HG03439 (cell line): ENCODE data around the gene PATJ.
"Not testable (repeated sequence)": the region's sequence is repeated elsewhere in the genome, so short reads cannot be mapped to it uniquely, and the experiment has no call there.

Experiments used
- ATAC-seq: cut with Tn5 transposase; IDR thresholded peaks from one replicate; pipeline ENCODE4 v1.9.1; 2021; ENCODE audit warnings: mild to moderate bottlenecking, moderate library complexity; ENCODE audit not compliant: unreplicated experiment

The PATJ gene

DNA sequence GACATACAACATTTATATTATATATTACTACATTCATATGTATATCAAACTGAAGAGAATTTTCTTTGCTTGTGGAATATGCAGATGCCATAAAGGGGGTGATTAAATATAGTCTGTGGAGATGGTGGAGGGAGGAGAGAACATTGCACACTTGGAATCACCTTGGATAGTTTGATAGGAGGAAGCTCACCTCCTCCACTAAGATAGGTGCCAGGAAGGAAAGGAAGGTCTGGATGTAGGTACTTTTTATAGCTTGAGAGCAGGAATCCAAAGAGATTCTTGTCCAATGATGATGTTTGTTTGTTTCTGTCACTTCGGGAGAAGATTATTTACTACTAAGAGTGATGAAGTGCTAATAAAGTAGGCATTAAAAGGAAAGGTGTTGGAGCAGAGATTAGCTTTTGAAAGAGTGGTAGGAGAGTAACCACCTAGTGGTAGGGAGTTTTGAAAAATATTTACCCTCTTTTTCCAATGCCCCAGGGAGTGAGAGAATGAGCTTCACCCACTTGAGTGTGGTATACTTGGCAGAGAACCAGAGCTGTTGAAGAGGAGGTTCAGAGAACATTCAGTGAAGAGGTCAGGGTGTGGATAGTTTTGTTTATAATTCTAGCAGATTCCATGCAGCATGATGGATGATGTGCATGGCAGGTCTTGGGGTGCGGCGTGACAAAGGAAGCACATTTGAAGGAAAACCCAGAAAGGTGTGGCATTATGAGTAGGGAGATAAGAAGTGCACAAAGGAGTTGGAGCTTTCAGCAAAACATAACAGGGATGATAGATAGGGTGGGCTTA, 145.0 kb downstream of the PATJ start:
- ATAC-seq, result no peak

DNA sequence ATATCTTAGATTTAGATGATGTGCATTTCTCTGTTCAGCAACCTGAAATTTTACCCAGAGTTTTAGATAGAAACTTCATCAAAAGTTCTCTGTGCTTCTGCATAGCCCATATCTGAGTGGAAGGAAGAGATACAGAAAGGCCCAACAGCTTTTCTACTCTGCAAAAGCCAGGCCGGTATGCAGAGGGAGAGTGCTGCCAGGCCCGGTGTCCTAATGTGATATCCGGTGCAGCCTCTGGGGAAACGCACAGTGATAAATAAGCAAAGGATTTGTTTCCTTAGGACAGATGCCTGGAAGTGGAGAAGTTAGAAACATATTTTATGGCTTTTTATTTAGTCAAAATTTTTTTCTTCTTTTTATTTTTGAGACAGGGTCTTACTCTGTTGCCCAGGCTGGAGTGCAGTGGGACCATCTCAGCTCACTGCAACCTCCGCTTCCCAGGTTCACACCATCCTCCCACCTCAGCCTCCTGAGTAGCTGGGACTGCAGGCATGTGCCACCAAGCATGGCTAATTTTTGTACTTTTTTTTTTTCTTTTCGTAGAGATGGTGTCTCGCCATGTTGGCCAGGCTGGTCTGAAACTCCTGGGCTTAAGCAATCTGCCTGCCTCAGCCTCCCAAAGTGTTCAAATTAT, 145.8 kb downstream of the PATJ start:
- no peak for ATAC-seq

DNA sequence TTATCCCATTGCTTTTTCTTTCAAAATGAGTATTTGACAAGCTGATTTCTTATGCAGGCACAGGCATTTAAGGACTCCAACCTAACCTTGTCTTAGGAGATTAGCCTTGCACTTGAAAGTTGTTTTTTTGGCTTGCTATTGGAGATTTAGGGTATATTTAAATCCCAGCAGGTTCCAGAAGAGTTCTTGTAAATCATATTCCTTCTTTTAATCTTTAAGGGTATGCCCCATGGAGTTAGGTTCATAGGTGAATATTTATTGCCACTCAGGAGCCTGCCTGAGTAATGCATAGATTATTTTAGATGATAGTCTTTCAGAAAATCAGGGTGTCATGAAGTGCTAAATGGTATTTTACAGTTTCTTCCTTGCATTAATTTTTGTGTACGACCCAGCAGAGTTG, 146.5 kb downstream of the PATJ start:
- no peak for ATAC-seq

DNA sequence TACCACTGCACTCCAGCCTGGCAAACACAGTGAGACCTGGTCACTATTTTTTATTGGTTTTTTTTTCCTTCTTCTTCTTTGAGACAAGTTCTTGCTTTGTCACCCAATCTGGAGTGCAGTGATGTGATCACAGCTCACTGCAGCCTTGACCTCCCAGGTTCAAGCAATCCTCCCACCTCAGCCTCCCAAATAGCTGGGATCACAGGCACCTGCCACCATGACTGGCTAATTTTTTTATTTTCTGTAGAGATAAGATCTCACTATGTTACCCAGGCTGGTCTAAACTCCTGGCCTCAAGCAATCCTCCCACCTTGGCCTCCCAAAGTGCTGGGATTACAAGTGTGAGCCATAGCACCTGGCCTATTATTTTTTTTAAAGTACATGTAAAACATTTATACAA, 148.2 kb downstream of the PATJ start:
- ATAC-seq, result not testable (repeated sequence)

DNA sequence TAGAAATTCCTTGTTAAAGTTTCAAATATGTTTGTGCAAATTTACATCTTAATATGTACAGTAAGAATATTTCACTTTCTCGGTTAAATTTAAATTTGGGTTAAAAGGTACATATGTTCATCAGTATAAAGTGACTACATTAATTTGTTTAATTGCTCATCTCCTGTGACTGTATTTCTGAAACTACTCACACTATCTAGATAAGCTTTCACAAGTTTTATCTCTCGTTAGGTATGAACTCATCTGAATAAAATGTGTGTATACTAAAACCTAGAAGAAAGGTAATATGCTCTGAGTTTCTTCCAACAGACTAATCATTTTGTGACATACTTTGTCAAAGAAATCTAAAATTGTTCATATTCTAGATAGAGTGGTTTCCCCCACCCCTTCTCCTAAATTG, 150.7 kb downstream of the PATJ start:
- ATAC-seq, result no peak

DNA sequence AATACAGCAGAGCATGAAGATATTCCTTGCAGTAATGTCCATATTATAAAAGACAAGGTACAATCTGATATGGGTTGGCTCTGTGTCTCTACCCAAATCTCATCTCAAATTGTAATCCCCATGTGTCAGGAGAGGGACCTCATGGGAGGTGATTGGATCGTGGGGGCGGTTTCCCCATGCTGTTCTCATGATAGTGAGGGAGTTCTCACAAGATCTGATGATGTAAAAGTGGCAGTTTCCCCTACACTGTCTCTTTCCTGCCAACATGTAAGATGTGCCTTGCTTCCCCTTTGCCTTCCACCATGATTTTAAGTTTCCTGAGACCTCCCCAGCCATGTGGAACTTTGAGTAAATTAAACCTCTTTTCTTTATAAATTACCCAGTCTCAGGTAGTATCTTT, 152.0 kb downstream of the PATJ start:
- ATAC-seq, result not testable (repeated sequence)

DNA sequence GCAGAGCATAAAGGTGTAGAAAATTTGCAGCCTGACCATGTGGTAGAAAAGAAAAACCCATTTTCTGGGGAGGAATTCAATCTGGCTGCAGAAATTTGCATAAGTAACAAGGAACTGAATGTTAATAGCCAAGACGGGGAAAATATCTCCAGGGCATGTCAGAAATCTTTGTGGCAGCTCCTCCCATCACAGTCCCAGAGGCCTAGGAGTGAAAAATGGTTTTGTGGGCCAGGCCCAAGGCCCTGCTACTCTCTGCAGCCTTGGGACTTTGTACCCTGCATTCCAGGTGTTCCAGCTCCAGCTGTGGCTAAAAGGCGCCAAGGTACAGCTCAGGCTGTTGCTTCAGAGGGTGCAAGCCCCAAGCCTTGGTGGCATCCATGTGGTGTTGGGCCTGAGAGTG, 152.9 kb downstream of the PATJ start:
- no peak for ATAC-seq

DNA sequence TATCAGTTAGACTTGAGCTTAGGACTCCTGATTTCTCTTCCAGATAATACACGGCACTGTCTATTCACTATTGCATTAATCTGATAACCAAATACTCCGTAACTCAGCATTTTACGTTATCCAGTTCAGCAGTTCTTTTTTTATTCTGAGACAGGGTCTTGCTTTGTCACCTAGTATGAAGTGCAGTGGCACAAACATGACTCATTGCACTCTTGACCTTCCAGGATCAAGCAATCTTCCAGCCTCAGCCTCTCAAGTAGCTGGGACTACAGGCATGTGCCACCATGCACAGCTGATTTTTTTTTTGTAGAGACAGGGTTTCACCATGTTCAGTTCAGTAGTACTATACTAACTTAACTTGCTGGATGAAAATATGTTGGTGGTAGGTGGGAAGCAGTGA, 156.4 kb downstream of the PATJ start:
- ATAC-seq, result no peak

DNA sequence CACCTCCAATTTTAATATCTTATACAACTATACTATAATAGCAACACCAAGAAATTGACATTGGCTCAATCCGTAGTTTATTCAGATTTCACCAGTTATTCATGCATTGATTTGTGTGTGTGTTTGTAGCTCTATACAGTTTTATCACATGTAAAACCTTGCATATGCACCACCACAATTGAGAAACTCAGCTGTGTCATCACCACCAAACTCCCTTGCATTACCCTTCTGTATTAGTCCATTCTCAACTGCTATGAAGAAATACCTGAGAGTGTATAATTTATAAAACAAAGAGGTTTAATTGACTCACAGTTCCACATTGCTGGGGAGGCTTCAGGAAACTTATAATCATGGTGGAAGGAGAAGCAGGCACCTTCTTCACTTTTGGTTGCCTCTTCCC, 162.1 kb downstream of the PATJ start:
- no peak for ATAC-seq

DNA sequence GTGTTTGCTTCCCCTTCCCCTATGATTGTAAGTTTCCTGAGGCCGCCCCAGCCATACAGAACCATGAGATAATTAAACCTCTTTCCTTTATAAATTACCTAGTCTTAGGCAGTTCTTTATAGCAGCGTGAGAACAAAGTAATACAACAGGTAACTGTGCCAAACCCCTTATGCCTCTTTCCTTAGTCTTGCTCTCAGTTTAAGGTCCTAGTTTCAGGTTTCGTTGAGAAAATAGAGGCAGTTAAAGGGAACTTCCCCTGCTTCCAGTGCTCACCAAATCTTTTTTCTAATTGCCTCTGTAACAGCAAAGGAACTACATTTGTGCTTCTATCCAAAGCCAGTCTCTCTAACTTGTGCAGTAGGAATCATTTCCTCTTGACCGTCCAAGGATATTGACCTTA, 164.8 kb downstream of the PATJ start:
- no peak for ATAC-seq

DNA sequence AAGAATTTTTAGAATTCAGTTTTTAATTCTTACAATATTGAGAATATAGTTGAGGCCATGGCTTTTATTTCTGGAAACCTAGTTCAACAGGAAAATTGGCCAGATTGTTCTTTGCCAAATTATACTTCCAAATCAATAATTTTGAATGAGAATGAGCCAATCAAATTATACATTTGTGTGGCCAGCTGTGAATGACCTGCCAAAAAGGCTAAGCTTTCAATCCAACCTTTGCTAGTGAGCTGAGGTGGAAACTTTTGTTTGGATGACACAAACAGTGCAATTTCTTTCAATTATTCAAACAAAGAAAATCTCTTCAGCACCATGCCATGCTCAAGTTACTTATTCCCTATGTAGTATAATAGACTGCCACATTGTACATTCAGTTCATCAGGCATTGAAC, 167.8 kb downstream of the PATJ start:
- ATAC-seq, result no peak

DNA sequence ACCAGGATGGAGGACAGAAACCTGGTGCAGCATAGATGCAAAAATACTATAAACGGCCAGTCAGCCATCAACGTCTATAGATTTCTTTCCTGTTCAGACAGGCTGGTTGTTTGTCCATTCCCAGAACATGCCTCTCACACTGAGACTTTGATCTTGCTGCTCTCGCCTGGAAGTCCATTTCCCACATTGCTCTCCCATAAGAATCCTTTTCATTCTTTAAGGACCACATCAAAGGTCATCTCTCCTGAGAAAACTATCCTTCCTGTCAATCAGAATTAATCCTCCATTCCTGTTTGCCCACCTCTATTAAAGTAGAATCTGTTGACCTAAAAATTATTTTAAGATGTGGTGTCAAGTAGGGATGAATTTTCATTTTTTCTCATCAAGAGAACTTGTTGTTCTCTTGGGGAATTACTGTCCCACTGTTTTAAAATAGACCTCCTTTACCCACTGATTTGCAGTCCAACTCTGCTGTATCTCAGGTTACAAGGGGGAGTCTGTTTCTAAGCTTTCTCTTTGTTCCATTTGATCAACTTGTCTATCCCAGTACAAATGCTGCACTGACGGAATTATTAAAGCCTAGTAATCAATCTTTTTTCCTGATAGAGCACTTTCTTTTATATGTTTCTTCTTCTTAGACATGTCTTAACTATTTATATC, 172.7 kb downstream of the PATJ start:
- no peak for ATAC-seq

DNA sequence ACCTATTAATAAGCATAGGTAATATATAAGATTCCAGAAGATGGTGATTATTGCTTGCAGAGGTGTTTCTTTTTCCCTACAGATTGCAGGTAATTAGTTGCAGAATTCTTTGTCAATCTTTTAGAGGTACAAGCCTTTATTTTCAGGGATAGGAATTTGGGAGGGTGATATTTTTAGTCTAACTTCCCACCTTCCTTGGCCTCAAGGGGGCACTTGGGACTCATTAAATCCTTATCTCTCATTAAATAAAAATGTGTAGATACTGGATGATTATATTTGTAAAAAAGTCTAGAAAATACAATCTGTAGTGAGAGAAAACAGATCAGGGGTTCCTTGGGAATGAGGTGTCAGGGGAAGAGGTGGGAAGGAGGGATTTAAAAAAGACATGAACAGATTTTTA, 179.2 kb downstream of the PATJ start:
- no peak for ATAC-seq

DNA sequence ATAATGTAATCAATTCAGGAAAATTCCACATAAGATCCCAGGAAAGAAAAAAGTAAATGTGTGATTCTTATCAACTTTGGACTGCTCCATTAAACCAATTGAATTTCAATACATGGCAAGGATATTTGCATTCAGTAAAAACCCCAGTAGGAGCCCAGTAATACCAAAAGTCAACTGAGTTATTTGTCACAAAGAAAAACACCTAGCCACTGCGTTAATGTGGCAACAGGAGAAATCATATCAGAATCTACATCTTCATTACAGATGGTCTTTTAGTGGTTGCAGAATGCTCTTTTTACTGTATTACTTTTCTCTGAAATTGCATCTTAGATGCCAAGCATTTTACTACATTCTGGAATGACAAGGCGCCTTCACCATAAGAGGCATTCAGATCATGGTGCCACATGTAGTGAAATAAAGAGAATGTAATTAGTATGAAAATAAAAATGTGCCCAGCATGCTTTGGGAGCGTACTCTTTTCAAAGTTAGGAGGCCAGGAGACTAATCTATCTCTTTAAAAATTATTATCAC, 180.7 kb downstream of the PATJ start:
- ATAC-seq, result no peak

DNA sequence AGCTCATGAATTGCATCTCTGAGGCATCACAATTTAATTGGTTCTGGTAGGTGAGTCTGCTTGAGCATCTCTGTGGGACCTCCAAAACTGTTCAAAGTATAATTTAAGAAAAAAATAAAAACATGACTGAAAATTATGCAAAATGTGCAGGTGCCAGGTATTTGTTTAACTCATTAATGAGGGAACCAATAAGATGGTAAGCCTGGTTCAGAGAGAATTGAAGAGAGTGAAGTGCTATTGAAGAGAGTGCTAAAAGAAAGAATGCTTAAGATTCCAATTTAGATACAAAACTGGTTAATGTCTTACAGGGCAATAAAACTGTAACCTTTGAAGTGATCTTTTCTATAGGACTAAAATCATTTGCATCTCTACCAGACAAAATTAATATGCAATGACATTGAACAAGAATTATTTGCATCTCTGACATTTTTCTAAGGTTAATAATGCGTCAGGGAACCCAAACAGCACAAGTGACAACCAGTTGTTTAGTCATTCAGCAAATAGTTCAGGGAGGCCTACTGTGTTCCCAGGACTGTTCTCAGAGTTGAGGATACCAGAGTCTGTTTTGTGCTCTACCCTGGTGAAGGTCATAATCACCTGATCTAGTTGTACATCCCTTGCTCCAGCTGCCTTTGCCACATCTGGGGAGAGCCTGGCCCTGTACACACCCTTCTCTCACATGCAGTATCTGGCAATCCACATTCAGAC, 183.5 kb downstream of the PATJ start:
- no peak for ATAC-seq

DNA sequence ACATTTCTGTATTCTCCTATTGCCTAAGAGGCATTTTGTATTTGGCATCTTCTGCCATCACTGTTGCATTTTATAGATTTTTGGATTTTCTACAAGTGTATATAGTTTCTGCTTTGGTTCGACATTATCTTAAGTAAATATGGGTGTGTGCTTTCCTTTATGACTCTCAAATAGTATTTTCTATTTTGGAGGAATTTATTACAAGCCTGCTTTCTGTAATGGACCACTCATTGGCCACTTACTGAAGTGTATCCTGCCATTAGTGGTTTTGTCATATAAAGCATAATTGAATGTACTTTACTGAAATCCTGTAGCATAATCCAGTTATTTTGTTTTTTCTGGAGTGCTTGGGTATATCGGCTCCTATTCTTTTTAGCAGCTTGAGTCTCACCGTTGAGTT, 184.3 kb downstream of the PATJ start:
- no peak for ATAC-seq

DNA sequence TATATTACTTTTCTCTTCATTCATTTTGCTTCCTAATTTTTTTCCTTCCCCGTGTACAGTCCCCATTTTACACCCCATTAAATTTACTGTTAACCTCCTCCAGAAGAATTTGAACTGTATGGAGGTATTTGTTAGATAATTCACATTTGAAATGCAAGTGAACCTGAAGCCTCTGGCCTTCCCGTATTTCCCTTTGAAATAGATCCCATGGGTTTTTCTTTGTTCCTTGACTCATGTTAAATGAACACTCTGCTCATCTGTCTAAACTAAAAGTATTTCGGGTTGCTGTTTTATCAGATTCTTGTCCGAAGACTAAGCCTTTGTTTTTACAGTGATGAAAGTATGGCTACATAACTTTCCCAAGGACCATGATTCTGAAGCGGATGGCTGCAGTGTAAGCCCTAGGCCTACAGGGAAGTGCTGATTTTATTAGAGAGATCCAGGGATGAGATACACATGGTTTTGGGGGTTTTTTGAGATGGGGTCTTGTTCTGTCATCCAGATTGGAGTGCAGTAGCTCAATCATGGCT, 187.9 kb downstream of the PATJ start:
- ATAC-seq, result no peak

DNA sequence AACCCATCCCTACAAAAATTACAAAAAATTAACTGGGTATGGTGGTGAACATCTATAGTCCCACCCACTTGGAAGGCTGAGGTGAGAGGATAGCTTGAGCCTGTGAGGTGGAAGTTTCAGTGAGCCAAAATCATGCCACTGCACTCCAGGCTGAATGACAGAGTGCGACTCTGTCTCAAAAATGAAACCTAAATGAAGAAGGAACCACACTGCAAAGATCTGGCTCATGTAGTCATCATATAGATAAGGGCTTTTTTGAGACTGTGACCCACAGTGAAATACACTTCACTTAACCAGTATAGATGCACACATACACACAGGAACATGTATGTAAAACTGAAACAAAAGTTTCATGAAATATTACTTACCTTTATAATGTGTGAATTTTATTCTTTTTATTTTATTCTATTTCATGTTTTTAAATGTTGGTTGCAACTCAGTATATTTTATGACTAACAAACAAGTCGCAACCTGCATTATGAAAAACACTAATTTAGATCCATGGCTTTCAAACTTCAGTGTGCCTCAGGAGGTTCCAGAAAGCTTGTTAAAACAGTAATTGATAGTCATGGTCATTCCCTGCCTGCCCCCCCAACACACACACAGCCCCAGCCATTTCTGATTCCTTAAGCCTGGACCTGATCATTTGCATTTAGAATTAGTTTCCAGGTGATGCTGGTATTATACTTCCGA, 189.5 kb downstream of the PATJ start:
- ATAC-seq, result no peak

DNA sequence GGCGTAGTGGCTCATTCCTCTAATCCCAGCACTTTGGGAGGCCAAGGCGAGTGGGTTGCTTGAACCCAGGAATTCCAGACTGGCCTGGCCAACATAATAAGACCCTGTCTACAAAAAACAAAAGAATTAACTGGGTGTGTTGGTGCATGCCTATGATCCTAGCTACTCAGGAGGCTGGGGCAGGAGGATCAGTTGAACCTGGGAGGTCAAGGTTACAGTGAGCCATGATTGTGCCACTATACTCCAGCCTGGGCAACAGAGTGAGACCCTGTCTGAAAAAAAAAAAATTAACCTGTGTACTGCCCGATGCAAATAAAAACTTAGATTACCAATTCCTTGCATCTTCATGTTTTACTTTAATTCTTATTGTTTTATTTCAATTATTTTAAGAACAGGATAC, 193.2 kb downstream of the PATJ start:
- ATAC-seq, result no peak

DNA sequence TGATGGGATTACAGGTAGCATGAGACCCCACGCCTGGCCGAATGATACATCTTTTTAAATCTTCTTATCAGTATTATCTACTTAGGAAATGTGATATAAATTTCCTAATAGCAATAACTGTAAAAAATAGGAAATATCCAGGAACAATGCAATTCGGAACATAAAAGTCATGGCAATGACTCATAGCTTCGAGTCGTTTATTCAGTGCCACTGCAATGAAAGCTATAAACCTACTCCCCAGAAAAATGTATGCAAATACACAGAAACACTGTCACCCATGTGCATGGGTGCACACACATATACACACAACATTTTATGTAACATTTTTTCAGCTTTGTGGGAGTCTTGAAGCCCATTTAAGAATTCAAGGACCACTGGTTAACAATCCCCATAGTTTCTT, 194.6 kb downstream of the PATJ start:
- ATAC-seq, result no peak

DNA sequence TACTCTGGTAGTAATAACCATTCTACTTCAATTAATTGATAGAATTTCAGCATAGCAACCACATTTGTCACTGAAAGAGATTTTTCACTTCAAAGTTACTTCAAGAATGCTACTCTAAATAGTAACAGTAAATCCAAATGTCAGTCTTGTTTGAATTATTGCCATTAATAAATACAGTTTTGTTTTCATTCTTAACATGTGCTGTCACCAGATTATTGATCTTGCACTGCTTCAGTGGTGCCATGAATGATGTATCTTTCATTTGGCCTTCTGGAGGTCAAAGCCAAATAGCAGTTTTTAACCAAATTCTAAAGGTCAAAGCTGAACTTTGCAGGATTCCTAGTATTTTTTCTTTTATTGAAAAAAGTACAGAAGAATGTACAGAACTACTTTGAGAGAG, 199.5 kb downstream of the PATJ start:
- ATAC-seq, result no peak
